CD4-positive, alpha-beta T cell (primary cell): ENCODE data around the gene USP40. TPM values are rescaled to one million over a fixed set of nuclear protein-coding genes. Genes with fewer than 3 reads are reported as not detected.

Experiments used
- ATAC-seq: fragments of 200-7000 bp; cut with Tn5 transposase; one replicate; pipeline ENCODE4 v1.10.0; 2022; ENCODE audit warnings: mild to moderate bottlenecking; ENCODE audit not compliant: poor library complexity
- CTCF ChIA-PET: fragments of 350-600 bp; sonication (Branson Sonifier 250); formaldehyde crosslinking; loops from one replicate; lab custom pipeline; 2021; ENCODE audit warnings: antibody characterized with exemption, inconsistent platforms; lab: Charles Lee
- POLR2A ChIA-PET: fragments of 350-600 bp; sonication (Branson Sonifier 250); formaldehyde crosslinking; loops from one replicate; lab custom pipeline; 2021; ENCODE audit warnings: antibody characterized with exemption, inconsistent platforms; lab: Charles Lee
- DNase-seq, 14 experiments: peaks; one replicate each; pipeline ENCODE4 v3.0.0-alpha.2; 2013 to 2020; ENCODE audit warnings: mixed read lengths in 2 of 14
- H3K27ac ChIP-seq, 2 donors: one replicate each; pipeline versions ENCODE4 v1.5.1 to v1.7.0; 2013; ENCODE audit warnings: low read length in 2 of 2, low read depth in 1 of 2, mild to moderate bottlenecking in 1 of 2
- H3K27me3 ChIP-seq, 2 experiments: 1 replicate in 1 of 2; 2 replicates in 1 of 2; pipeline versions ENCODE4 v1.6.1 to v1.7.0; 2013; ENCODE audit warnings: low read length in 2 of 2, control low read depth in 1 of 2, mild to moderate bottlenecking in 1 of 2, moderate library complexity in 1 of 2; ENCODE audit not compliant: insufficient read depth in 2 of 2, control insufficient read depth in 1 of 2
- H3K36me3 ChIP-seq: one replicate; pipeline ENCODE4 v1.6.1; 2013; ENCODE audit warnings: low read length, control low read depth; ENCODE audit not compliant: insufficient read depth
- H3K4me1 ChIP-seq: one replicate; pipeline ENCODE4 v1.6.1; 2013; ENCODE audit warnings: low read length, control low read depth; ENCODE audit not compliant: insufficient read depth
- H3K4me3 ChIP-seq: one replicate; pipeline ENCODE4 v1.5.1; 2013; ENCODE audit warnings: mild to moderate bottlenecking, low read length, moderate library complexity
- H3K9me3 ChIP-seq, 2 experiments: 1 replicate in 1 of 2; 2 replicates in 1 of 2; pipeline versions ENCODE4 v1.6.1 to v1.7.0; 2013; ENCODE audit warnings: low read length in 2 of 2, mild to moderate bottlenecking in 2 of 2, control low read depth in 1 of 2, moderate library complexity in 1 of 2; ENCODE audit not compliant: control insufficient read depth in 1 of 2, insufficient read depth in 1 of 2
- H3K27ac Mint-ChIP-seq: one replicate; pipeline ENCODE4 v1.8.0; 2020; ENCODE audit warnings: mixed read lengths
- H3K27me3 Mint-ChIP-seq: one replicate; pipeline ENCODE4 v1.8.0; 2021; ENCODE audit warnings: mixed read lengths
- H3K36me3 Mint-ChIP-seq: one replicate; pipeline ENCODE4 v1.8.0; 2021; ENCODE audit warnings: low read depth, mixed read lengths
- H3K4me1 Mint-ChIP-seq: one replicate; pipeline ENCODE4 v1.8.0; 2021; ENCODE audit warnings: low read depth, mixed read lengths
- H3K4me3 Mint-ChIP-seq: one replicate; pipeline ENCODE4 v1.8.0; 2020; ENCODE audit warnings: mild to moderate bottlenecking, mixed read lengths
- H3K9me3 Mint-ChIP-seq: one replicate; pipeline ENCODE4 v1.8.0; 2020; ENCODE audit warnings: mixed read lengths
- intact Hi-C, 2 experiments: fragments of 100-400 bp; cut with DNase I in 1 of 2; cut with micrococcal nuclease in 1 of 2; formaldehyde crosslinking; loops; one replicate each; pipeline versions ENCODE4 v1.15.1 to v1.9.0; 2023 to 2025; cut with DNase I, micrococcal nuclease
- total RNA-seq, 174 experiments: library from RNA in 2 of 174; stranded (reverse) in 2 of 174; gene quantifications; one replicate each; pipeline ENCODE4 v1.2.3 and lab custom pipeline; 2021 to 2026
- TF ChIP-seq, protein P1 (sequence below): fragments of 200-600 bp; IDR thresholded peaks from one replicate; pipeline ENCODE4 v1.8.0; 2022; ENCODE audit warnings: antibody characterized with exemption, mild to moderate bottlenecking

The USP40 gene
- total RNA-seq, 2 experiments from 2014 or later = 7.2 to 8.7 TPM

DNA sequence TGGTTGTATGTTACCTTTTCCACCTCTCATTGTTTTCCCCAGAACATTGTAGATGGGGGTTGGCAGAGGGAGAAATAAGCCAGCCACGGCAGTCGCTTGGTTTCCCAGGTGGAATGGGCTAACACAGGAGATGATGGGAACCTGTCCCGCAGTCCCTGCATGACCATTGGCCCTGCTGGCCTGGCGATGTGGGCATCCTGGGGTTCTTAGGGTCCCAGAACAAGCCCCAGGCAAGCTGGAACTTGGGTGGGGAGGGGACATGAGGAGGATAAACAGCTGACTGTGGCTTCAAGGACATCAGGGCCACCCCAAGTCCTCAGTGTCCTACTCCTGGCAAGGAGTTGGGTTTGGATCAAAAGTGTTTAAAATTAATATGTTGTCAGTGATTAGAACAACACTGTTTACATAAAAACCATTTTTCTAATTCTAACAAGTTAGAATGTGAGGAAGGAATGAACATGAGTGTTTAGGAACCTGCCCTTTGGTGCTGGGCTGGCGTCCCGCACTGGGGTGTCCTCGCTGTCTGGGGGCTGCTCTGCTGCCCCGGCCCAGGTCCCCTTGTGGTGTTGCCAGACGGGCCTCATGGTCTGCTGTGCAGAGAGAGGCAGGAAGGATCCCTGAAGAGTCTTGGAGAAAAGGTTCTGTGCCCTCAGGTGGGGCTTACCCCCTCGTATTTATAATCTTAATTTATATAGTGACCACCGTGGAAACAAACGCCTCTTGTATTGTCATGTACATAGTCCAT is 95.1 kb downstream of the USP40 start:
- H3K27ac ChIP-seq = no peak overlapping the region
- no peaks in the 10 kb centered on the region for H3K9me3 Mint-ChIP-seq
- peaks cover 0 to 11% of the 10 kb centered on the region in 2 experiments for H3K9me3 ChIP-seq
- peaks cover 70% of the 10 kb centered on the region for H3K36me3 Mint-ChIP-seq
- no peaks in the 10 kb centered on the region for H3K4me1 ChIP-seq
- no peak overlapping the region for H3K4me3 Mint-ChIP-seq
- no peak overlapping the region for H3K27ac Mint-ChIP-seq
- ATAC-seq = no peak
- H3K27me3 Mint-ChIP-seq = no peaks in the 10 kb centered on the region
- peaks cover 62% of the 10 kb centered on the region for H3K36me3 ChIP-seq
- ChIA-PET POLR2A (no interaction called here), CTCF (no interaction called here)
- TF ChIP-seq, protein P1, sequence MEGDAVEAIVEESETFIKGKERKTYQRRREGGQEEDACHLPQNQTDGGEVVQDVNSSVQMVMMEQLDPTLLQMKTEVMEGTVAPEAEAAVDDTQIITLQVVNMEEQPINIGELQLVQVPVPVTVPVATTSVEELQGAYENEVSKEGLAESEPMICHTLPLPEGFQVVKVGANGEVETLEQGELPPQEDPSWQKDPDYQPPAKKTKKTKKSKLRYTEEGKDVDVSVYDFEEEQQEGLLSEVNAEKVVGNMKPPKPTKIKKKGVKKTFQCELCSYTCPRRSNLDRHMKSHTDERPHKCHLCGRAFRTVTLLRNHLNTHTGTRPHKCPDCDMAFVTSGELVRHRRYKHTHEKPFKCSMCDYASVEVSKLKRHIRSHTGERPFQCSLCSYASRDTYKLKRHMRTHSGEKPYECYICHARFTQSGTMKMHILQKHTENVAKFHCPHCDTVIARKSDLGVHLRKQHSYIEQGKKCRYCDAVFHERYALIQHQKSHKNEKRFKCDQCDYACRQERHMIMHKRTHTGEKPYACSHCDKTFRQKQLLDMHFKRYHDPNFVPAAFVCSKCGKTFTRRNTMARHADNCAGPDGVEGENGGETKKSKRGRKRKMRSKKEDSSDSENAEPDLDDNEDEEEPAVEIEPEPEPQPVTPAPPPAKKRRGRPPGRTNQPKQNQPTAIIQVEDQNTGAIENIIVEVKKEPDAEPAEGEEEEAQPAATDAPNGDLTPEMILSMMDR = no peak
- intact Hi-C loops = no loop called here
- no peaks in the 10 kb centered on the region for H3K4me1 Mint-ChIP-seq
- H3K4me3 ChIP-seq = no peak overlapping the region
- no peaks in the 10 kb centered on the region for H3K27me3 ChIP-seq
- no peak for DNase-seq

DNA sequence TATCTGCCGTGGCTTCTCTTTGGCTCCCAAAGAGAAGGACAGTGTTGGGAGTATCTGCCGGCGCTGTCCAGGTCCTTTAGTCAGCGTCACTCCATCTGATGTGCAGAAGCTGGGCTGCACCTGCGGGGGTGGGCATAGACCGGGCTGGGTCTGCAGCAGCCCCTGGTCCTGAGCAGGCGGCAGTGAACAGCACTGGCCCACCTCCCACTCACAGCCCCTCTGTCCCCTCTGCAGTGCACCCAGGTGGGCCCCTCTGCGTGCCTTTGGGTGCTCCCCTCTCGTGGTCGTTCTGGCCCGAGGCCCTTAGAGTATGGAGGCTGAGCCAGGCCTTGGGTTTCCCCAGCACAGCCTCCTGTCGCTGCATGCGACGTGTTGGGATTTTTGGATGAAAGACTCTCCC is 95.7 kb downstream of the USP40 start:
- intact Hi-C loops = no loop called here
- H3K36me3 ChIP-seq = peaks cover 66% of the 10 kb centered on the region
- H3K4me3 Mint-ChIP-seq = no peak overlapping the region
- no peaks in the 10 kb centered on the region for H3K9me3 Mint-ChIP-seq
- H3K27me3 ChIP-seq = no peaks in the 10 kb centered on the region
- TF ChIP-seq, protein P1 = no peak
- peaks cover 74% of the 10 kb centered on the region for H3K36me3 Mint-ChIP-seq
- H3K27ac Mint-ChIP-seq = no peak overlapping the region
- no peak overlapping the region for H3K27ac ChIP-seq
- H3K4me1 ChIP-seq = no peaks in the 10 kb centered on the region
- H3K9me3 ChIP-seq = peaks cover 0 to 11% of the 10 kb centered on the region in 2 experiments
- ChIA-PET POLR2A (no interaction called here), CTCF (no interaction called here)
- DNase-seq (no peak), ATAC-seq (no peak)
- no peaks in the 10 kb centered on the region for H3K27me3 Mint-ChIP-seq
- no peaks in the 10 kb centered on the region for H3K4me1 Mint-ChIP-seq
- no peak overlapping the region for H3K4me3 ChIP-seq

- Histone ChIP-seq H3K27me3 (no peaks in the 10 kb centered on the region), H3K4me1 (no peaks in the 10 kb centered on the region), H3K4me3 (no peak overlapping the region), H3K27ac (no peak overlapping the region), H3K9me3 (peaks cover 0 to 11% of the 10 kb centered on the region in 2 experiments), H3K36me3 (peaks cover 71% of the 10 kb centered on the region)
- Mint-ChIP-seq H3K27ac (no peak overlapping the region), H3K4me3 (no peak overlapping the region), H3K27me3 (no peaks in the 10 kb centered on the region), H3K9me3 (no peaks in the 10 kb centered on the region), H3K36me3 (peaks cover 76% of the 10 kb centered on the region), H3K4me1 (no peaks in the 10 kb centered on the region)
- ChIA-PET CTCF (no interaction called here), POLR2A (no interaction called here)
- intact Hi-C loops = no loop called here
- TF ChIP-seq, protein P1 = no peak
- no peak for DNase-seq
- ATAC-seq = no peak
Measured at GRCh38 chr2:233470011-233470687, 96.4 kb downstream of the USP40 start.
